ENCODE measurements around the gene NTRK1. TPM values are rescaled to one million over a fixed set of nuclear protein-coding genes. Genes with fewer than 3 reads are reported as not detected.

The NTRK1 gene
- total and polyA plus RNA-seq, 2 of the 13 experiments (the other 11 are each of a cell fraction or from before 2014, with no cell fraction given): not detected

- peak; percentile 93; the same call in 1 of the 2 replicates for TF ChIP-seq ZNF230 (CRISPR knock-in tag; IDR thresholded peaks at IDR 0.05)
- TF ChIP-seq, protein P1, sequence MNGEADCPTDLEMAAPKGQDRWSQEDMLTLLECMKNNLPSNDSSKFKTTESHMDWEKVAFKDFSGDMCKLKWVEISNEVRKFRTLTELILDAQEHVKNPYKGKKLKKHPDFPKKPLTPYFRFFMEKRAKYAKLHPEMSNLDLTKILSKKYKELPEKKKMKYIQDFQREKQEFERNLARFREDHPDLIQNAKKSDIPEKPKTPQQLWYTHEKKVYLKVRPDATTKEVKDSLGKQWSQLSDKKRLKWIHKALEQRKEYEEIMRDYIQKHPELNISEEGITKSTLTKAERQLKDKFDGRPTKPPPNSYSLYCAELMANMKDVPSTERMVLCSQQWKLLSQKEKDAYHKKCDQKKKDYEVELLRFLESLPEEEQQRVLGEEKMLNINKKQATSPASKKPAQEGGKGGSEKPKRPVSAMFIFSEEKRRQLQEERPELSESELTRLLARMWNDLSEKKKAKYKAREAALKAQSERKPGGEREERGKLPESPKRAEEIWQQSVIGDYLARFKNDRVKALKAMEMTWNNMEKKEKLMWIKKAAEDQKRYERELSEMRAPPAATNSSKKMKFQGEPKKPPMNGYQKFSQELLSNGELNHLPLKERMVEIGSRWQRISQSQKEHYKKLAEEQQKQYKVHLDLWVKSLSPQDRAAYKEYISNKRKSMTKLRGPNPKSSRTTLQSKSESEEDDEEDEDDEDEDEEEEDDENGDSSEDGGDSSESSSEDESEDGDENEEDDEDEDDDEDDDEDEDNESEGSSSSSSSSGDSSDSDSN (CRISPR knock-in tag; IDR thresholded peaks at IDR 0.05): peak; percentile 85
- no peak for TF ChIP-seq ZNF652 (CRISPR knock-in tag; IDR thresholded peaks at IDR 0.05; ENCODE audit: borderline replicate concordance, low read depth)
- no peak for TF ChIP-seq KDM5A (IDR thresholded peaks at IDR 0.05; ENCODE audit: borderline replicate concordance, low read length)
- TF ChIP-seq PHF5A (CRISPR knock-in tag; IDR thresholded peaks at IDR 0.05; ENCODE audit: low read depth, unreplicated experiment): no peak
- no peak for TF ChIP-seq PRDM4 (CRISPR knock-in tag; IDR thresholded peaks at IDR 0.05; ENCODE audit: borderline replicate concordance)
- TF ChIP-seq KLF11 (CRISPR knock-in tag; IDR thresholded peaks at IDR 0.05): 0 out of 2 replicates have a peak, but pooled peaks have one; percentile 72
- TF ChIP-seq, protein P2, sequence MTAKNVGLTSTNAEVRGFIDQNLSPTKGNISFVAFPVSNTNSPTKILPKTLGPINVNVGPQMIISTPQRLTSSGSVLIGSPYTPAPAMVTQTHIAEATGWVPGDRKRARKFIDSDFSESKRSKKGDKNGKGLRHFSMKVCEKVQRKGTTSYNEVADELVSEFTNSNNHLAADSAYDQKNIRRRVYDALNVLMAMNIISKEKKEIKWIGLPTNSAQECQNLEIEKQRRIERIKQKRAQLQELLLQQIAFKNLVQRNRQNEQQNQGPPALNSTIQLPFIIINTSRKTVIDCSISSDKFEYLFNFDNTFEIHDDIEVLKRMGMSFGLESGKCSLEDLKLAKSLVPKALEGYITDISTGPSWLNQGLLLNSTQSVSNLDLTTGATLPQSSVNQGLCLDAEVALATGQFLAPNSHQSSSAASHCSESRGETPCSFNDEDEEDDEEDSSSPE (CRISPR knock-in tag; IDR thresholded peaks at IDR 0.05): peak; percentile 92
- TF ChIP-seq, protein P3, sequence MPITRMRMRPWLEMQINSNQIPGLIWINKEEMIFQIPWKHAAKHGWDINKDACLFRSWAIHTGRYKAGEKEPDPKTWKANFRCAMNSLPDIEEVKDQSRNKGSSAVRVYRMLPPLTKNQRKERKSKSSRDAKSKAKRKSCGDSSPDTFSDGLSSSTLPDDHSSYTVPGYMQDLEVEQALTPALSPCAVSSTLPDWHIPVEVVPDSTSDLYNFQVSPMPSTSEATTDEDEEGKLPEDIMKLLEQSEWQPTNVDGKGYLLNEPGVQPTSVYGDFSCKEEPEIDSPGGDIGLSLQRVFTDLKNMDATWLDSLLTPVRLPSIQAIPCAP (CRISPR knock-in tag; IDR thresholded peaks at IDR 0.05; ENCODE audit: low read depth): 0 out of 2 replicates have a peak, but pooled peaks have one; percentile 64
- no peak for TF ChIP-seq IKZF1 (IDR thresholded peaks at IDR 0.05)
- TF ChIP-seq MTF1 (CRISPR knock-in tag; IDR thresholded peaks at IDR 0.05): no peak; the same call in 1 of the 2 replicates
- TF ChIP-seq ZNF530 (CRISPR knock-in tag; IDR thresholded peaks at IDR 0.05; ENCODE audit: low read depth): peak; percentile 73; the same call in 1 of the 2 replicates
- peak; percentile 96 for TF ChIP-seq IKZF4 (CRISPR knock-in tag; IDR thresholded peaks at IDR 0.05; ENCODE audit: borderline replicate concordance, low read depth, not compliant biosample characterization)
- 0 out of 2 replicates have a peak, but pooled peaks have one; percentile 66 for TF ChIP-seq ZNF773 (CRISPR knock-in tag; IDR thresholded peaks at IDR 0.05; ENCODE audit: borderline replicate concordance)
- TF ChIP-seq, protein P4, sequence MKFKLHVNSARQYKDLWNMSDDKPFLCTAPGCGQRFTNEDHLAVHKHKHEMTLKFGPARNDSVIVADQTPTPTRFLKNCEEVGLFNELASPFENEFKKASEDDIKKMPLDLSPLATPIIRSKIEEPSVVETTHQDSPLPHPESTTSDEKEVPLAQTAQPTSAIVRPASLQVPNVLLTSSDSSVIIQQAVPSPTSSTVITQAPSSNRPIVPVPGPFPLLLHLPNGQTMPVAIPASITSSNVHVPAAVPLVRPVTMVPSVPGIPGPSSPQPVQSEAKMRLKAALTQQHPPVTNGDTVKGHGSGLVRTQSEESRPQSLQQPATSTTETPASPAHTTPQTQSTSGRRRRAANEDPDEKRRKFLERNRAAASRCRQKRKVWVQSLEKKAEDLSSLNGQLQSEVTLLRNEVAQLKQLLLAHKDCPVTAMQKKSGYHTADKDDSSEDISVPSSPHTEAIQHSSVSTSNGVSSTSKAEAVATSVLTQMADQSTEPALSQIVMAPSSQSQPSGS (CRISPR knock-in tag; IDR thresholded peaks at IDR 0.05): peak; percentile 45; the same call in 1 of the 2 replicates
- no peak for TF ChIP-seq ZNF740 (CRISPR knock-in tag; IDR thresholded peaks at IDR 0.05)
- TF ChIP-seq MAFK (conservative IDR thresholded peaks at IDR 0.05 in 1 of 2, IDR thresholded peaks at IDR 0.05 in 1 of 2; ENCODE audit: low read length in 2 of 2): no peak
- TF ChIP-seq PCBP2 (optimal IDR thresholded peaks at IDR 0.05; ENCODE audit: low read depth, low read length, poor library complexity, severe bottlenecking): no peak
Observed at GRCh38 chr1:156813750-156814570, 46.7 kb upstream of the NTRK1 start (continued).

All from HepG2 (cell line).